ENCODE measurements around the gene TNRC6C. TPM values are rescaled to one million over a fixed set of nuclear protein-coding genes. Genes with fewer than 3 reads are reported as not detected.

Gene TNRC6C
- total and polyA plus RNA-seq, 2 of the 13 experiments (the other 11 are each of a cell fraction or from before 2014, with no cell fraction given) = 0.66 to 4.9 TPM

DNA sequence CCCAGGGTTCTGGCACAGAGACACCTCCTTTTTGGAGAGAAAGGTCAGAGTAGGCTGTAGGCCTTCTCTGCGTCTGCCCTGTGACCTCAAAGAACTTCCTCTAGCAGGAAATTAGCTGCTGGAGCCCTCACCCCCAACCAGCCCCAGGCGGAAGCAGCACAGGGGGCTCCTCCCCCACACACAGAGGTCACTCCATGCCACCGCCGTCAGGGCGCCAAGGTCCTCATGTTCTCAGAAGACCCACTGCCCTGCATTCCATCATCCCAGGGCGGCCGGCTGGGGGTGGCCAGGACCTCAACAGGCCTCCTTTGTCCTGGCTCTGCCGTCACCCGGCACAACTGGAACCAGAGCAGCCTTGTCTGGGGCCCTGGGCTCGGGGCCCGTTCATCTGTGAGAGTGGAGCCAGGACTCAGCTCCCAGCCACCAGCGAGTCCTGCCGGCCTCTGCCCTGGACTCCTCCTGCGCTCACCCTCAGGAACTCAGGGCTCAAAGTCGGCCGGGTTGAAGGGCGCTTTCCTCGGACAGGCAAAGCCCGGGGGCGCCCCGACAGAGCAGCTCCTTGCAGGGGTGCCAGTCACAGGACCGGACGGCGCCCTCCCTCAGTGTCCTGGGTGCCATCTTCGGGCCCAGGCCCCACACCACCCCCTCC lies 168.9 kb downstream of the TNRC6C start (continued):
- TF ChIP-seq ZSCAN31 (CRISPR knock-in tag; IDR thresholded peaks at IDR 0.05; ENCODE audit: low read depth) (peak; percentile 69; the same call in 1 of the 2 replicates), CC2D1A (CRISPR knock-in tag; IDR thresholded peaks at IDR 0.05) (0 out of 2 replicates have a peak, but pooled peaks have one; percentile 86), HNRNPLL (IDR thresholded peaks at IDR 0.05; ENCODE audit: low read depth, low read length, poor library complexity, severe bottlenecking) (peak; percentile 45), ZMYM4 (CRISPR knock-in tag; IDR thresholded peaks at IDR 0.05) (0 out of 2 replicates have a peak, but pooled peaks have one; percentile 12), CEBPB (IDR thresholded peaks at IDR 0.05; ENCODE audit: borderline replicate concordance, low read depth, low read length) (no peak), ZNF337 (CRISPR knock-in tag; IDR thresholded peaks at IDR 0.05; ENCODE audit: borderline replicate concordance, low read depth) (0 out of 2 replicates have a peak, but pooled peaks have one; percentile 28), HNF4G (IDR thresholded peaks at IDR 0.05; ENCODE audit: borderline replicate concordance, low read depth, low read length) (peak; percentile 59; the same call in 1 of the 2 replicates), HNF4G (CRISPR knock-in tag; IDR thresholded peaks at IDR 0.05; ENCODE audit: borderline replicate concordance, low read depth) (peak; percentile 24; the same call in 1 of the 2 replicates), ZNF292 (CRISPR knock-in tag; IDR thresholded peaks at IDR 0.05; ENCODE audit: borderline replicate concordance, low read depth) (peak; percentile 61; the same call in 1 of the 2 replicates), ZNF253 (CRISPR knock-in tag; IDR thresholded peaks at IDR 0.05; ENCODE audit: borderline replicate concordance) (no peak; the same call in 1 of the 2 replicates), ZSCAN21 (CRISPR knock-in tag; IDR thresholded peaks at IDR 0.05; ENCODE audit: borderline replicate concordance) (no peak; the same call in 1 of the 2 replicates), ZNF549 (CRISPR knock-in tag; IDR thresholded peaks at IDR 0.05) (no peak), ZFP36L1 (CRISPR knock-in tag; IDR thresholded peaks at IDR 0.05) (no peak), HDAC2 (CRISPR knock-in tag; IDR thresholded peaks at IDR 0.05) (peak; percentile 86), REPIN1 (CRISPR knock-in tag; IDR thresholded peaks at IDR 0.05; ENCODE audit: borderline replicate concordance, low read depth) (peak; percentile 48; the same call in 1 of the 2 replicates), HDAC1 (CRISPR knock-in tag; IDR thresholded peaks at IDR 0.05) (no peak; the same call in 1 of the 2 replicates), MXD4 (CRISPR knock-in tag; IDR thresholded peaks at IDR 0.05) (peak; percentile 77), KMT2A (CRISPR knock-in tag; IDR thresholded peaks at IDR 0.05) (peak; percentile 5; the same call in 1 of the 2 replicates), SMAD9 (CRISPR knock-in tag; IDR thresholded peaks at IDR 0.05) (no peak)
- TF ChIP-seq, protein P1, sequence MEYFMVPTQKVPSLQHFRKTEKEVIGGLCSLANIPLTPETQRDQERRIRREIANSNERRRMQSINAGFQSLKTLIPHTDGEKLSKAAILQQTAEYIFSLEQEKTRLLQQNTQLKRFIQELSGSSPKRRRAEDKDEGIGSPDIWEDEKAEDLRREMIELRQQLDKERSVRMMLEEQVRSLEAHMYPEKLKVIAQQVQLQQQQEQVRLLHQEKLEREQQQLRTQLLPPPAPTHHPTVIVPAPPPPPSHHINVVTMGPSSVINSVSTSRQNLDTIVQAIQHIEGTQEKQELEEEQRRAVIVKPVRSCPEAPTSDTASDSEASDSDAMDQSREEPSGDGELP (IDR thresholded peaks at IDR 0.05; ENCODE audit: borderline replicate concordance, low read depth) = peak; percentile 64; the same call in 1 of the 2 replicates
- TF ChIP-seq, protein P2, sequence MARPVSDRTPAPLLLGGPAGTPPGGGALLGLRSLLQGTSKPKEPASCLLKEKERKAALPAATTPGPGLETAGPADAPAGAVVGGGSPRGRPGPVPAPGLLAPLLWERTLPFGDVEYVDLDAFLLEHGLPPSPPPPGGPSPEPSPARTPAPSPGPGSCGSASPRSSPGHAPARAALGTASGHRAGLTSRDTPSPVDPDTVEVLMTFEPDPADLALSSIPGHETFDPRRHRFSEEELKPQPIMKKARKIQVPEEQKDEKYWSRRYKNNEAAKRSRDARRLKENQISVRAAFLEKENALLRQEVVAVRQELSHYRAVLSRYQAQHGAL (CRISPR knock-in tag; IDR thresholded peaks at IDR 0.05; ENCODE audit: not compliant biosample characterization) = no peak
- TF ChIP-seq, protein P3, sequence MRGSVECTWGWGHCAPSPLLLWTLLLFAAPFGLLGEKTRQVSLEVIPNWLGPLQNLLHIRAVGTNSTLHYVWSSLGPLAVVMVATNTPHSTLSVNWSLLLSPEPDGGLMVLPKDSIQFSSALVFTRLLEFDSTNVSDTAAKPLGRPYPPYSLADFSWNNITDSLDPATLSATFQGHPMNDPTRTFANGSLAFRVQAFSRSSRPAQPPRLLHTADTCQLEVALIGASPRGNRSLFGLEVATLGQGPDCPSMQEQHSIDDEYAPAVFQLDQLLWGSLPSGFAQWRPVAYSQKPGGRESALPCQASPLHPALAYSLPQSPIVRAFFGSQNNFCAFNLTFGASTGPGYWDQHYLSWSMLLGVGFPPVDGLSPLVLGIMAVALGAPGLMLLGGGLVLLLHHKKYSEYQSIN (CRISPR knock-in tag; IDR thresholded peaks at IDR 0.05; ENCODE audit: borderline replicate concordance) = no peak
- TF ChIP-seq, protein P4, sequence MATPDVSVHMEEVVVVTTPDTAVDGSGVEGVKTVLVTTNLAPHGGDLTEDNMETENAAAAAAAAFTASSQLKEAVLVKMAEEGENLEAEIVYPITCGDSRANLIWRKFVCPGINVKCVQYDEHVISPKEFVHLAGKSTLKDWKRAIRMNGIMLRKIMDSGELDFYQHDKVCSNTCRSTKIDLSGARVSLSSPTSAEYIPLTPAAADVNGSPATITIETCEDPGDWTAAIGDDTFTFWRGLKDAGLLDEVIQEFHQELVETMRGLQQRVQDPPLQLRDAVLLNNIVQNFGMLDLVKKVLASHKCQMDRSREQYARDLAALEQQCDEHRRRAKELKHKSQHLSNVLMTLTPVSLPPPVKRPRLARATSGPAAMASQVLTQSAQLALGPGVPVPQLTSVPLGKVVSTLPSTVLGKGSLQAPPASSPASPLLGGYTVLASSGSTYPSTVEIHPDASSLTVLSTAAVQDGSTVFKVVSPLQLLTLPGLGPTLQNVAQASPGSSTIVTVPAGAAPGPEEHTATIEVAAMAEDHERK (CRISPR knock-in tag; IDR thresholded peaks at IDR 0.05; ENCODE audit: low read depth) = no peak
